H1 (cell line): Measurements from ENCODE around the gene SPACA7. TPM values are rescaled to one million over a fixed set of nuclear protein-coding genes. Genes with fewer than 3 reads are reported as not detected.

Experiments
- BCL11A ChIP-seq, 2 experiments: IDR thresholded peaks; one replicate each; pipeline ENCODE4 v1.6.1; 2011; ENCODE audit warnings: low read depth in 2 of 2, low read length in 2 of 2, mild to moderate bottlenecking in 2 of 2
- BRCA1 ChIP-seq: IDR thresholded peaks from 2 replicates; pipeline ENCODE4 v1.6.1; 2012; ENCODE audit warnings: low read depth, low read length, improper control_type of control experiment
- CHD7 ChIP-seq: fragments of 300-600 bp; sonication (generic); IDR thresholded peaks from 2 replicates; pipeline ENCODE4 v1.7.1; 2012; ENCODE audit warnings: low read length, moderate library complexity, mild to moderate bottlenecking, inconsistent platforms; ENCODE audit not compliant: insufficient replicate concordance
- CTBP2 ChIP-seq: IDR thresholded peaks from 2 replicates; pipeline ENCODE4 v1.7.0; 2011; ENCODE audit warnings: borderline replicate concordance, mild to moderate bottlenecking, moderate library complexity, mixed read lengths, low read length; ENCODE audit not compliant: insufficient read depth, insufficient read length
- KDM4A ChIP-seq: IDR thresholded peaks from one replicate; pipeline ENCODE4 v1.7.1; 2012; ENCODE audit warnings: low read depth, mild to moderate bottlenecking, moderate library complexity, low read length, inconsistent platforms; ENCODE audit not compliant: severe bottlenecking
- MAX ChIP-seq: IDR thresholded peaks from 2 replicates; pipeline ENCODE4 v1.6.1; 2012; ENCODE audit warnings: inconsistent platforms
- RAD21 ChIP-seq, 2 experiments: IDR thresholded peaks in 1 of 2; conservative IDR thresholded peaks in 1 of 2; 2 replicates each; pipeline ENCODE4 v1.6.1; 2011; ENCODE audit warnings: low read depth in 2 of 2, low read length in 2 of 2, improper control_type of control experiment in 1 of 2, inconsistent platforms in 1 of 2, mild to moderate bottlenecking in 1 of 2, moderate library complexity in 1 of 2
- RBBP5 ChIP-seq: IDR thresholded peaks from 2 replicates; pipeline ENCODE4 v1.7.1; 2012; ENCODE audit warnings: low read depth, mild to moderate bottlenecking, inconsistent platforms, low read length, moderate library complexity, borderline replicate concordance
- RXRA ChIP-seq: IDR thresholded peaks from 2 replicates; pipeline ENCODE4 v1.6.1; 2011; ENCODE audit warnings: low read depth, mild to moderate bottlenecking, low read length, moderate library complexity; ENCODE audit not compliant: insufficient read depth
- SRF ChIP-seq: IDR thresholded peaks from 2 replicates; pipeline ENCODE4 v1.6.1; 2011; ENCODE audit warnings: mild to moderate bottlenecking, low read depth, low read length, moderate library complexity
- polyA plus RNA-seq, 7 experiments: library from polyadenylated mRNA; depleted of rRNA in 3 of 7; stranded (reverse) in 5 of 7; unstranded in 2 of 7; fragments of >200 nt in 5 of 7; fragments of 200-250 nt in 2 of 7; gene quantifications; 1 replicate in 5 of 7; 2 replicates in 1 of 7; 4 replicates in 1 of 7; pipeline versions ENCODE4 v1.2.1 to v1.2.3, GENCODE V29; 2011 to 2013; ENCODE audit warnings: missing spikeins in 2 of 7, mixed read lengths in 2 of 7
- total RNA-seq: library from RNA; stranded (reverse); fragmentation: NEBNext Ultra II Directional; extraction: Animal tissue kit (Norgen Biotek cat#: 25700); gene quantifications from 2 replicates; pipeline ENCODE4 v1.2.1, GENCODE V29; 2021

SPACA7 gene
- total and polyA plus RNA-seq, 2 of the 8 experiments (the other 6 are each of a cell fraction or from before 2014, with no cell fraction given) = not detected

GRCh38 chr13:112443995-112444311 lies 67.8 kb downstream of the SPACA7 start (continued):
- TF ChIP-seq RBBP5 (no peak), CHD7 (no peak), BRCA1 (no peak), CTBP2 (no peak), MAX (no peak; the same call in 1 of the 2 replicates), RXRA (no peak), RAD21 (IDR thresholded peaks at IDR 0.05 in 1 of 2, conservative IDR thresholded peaks at IDR 0.05 in 1 of 2; ENCODE audit: low read depth in 2 of 2, low read length in 2 of 2) (peak; percentile 100), BCL11A (IDR thresholded peaks at IDR 0.05; ENCODE audit: low read depth in 2 of 2, low read length in 2 of 2) (no peak), KDM4A (no peak), SRF (no peak)
